ENCODE results near the gene S100A11. TPM values are rescaled to one million over a fixed set of nuclear protein-coding genes. Genes with fewer than 3 reads are reported as not detected.
A peak's percentile ranks its signal among the peaks of the same experiment; 100 is the strongest.

The S100A11 gene
- total and polyA plus RNA-seq, 10 donors: 243 to 669 (median 449) TPM

- H3K27ac ChIP-seq: peak overlapping the region in 2 of 8 donors; percentile 14 to 70
Measured at GRCh38 chr1:152001631-152002584, 34.9 kb downstream of the S100A11 start.

DNA sequence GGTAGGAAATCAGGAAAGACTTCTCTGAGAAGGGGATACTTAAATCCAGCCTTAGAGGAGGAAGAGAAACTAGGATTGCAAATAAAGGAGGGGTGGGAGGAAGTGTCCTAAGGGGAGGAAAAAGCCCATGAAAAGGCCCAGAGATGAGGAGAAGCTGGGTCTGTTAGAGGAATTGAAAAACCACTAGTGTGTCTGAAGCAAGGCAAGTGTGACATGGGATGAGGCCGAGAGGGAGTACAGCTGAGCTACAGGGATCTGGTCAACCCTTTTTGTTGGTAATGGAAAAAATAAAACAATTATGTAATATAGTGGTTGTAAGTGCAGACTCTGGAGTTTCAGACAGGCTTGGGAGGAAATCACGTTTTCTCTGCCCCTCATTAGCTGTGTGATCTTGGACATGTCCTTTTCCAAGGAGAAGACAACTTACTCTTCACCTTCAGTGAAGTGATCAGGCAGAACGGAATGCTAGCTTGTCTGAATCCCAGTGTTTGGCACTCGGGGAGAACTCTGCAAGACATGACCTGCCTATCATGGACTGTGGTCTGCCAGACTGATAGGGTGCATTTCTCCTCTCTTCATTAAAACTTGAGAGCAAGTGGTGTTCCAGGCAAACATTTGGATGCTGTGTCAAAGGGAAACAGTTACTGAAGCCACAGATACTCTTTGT is 35.7 kb downstream of the S100A11 start:
- intact Hi-C loops (cut with DNase I; ENCODE audit: low total_unique reads): no loop called here
- peaks cover 0 to 44% (median 0%) of the 10 kb centered on the region in 7 donors for H3K27me3 ChIP-seq (replicated peaks in 1 of 7)
- H3K27ac ChIP-seq: peak overlapping the region in 2 of 8 donors; percentile 14 to 70
- H3K4me3 ChIP-seq: no peak overlapping the region
- H3K36me3 ChIP-seq: no peaks in the 10 kb centered on the region
- no peak for DNase-seq
- H3K4me1 ChIP-seq: peaks cover 0 to 19% (median 10%) of the 10 kb centered on the region in 6 donors
- H3K9me3 ChIP-seq: no peaks in the 10 kb centered on the region
- 54 to 77% (median 63%) methylated on average over 4 of the region's 4 CpGs for WGBS, 5 donors
- TF ChIP-seq POLR2AphosphoS5 (IDR thresholded peaks at IDR 0.05) (no peak), POLR2A (IDR thresholded peaks at IDR 0.05) (no peak)
- TF ChIP-seq, protein P1, sequence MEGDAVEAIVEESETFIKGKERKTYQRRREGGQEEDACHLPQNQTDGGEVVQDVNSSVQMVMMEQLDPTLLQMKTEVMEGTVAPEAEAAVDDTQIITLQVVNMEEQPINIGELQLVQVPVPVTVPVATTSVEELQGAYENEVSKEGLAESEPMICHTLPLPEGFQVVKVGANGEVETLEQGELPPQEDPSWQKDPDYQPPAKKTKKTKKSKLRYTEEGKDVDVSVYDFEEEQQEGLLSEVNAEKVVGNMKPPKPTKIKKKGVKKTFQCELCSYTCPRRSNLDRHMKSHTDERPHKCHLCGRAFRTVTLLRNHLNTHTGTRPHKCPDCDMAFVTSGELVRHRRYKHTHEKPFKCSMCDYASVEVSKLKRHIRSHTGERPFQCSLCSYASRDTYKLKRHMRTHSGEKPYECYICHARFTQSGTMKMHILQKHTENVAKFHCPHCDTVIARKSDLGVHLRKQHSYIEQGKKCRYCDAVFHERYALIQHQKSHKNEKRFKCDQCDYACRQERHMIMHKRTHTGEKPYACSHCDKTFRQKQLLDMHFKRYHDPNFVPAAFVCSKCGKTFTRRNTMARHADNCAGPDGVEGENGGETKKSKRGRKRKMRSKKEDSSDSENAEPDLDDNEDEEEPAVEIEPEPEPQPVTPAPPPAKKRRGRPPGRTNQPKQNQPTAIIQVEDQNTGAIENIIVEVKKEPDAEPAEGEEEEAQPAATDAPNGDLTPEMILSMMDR (IDR thresholded peaks at IDR 0.05 in 8 of 11, conservative IDR thresholded peaks at IDR 0.05 in 3 of 11): no peak

More at GRCh38 chr1:152001631-152002584, 34.9 kb downstream of the S100A11 start:
- Histone ChIP-seq H3K4me3 (no peak overlapping the region), H3K27me3 (replicated peaks in 1 of 7) (peaks cover 0 to 52% (median 0%) of the 10 kb centered on the region in 7 donors), H3K9me3 (no peaks in the 10 kb centered on the region), H3K36me3 (no peaks in the 10 kb centered on the region), H3K4me1 (peaks cover 0 to 14% (median 10%) of the 10 kb centered on the region in 6 donors)
- DNase-seq: peak; percentile 86
- intact Hi-C loops (cut with DNase I; ENCODE audit: low total_unique reads): no loop called here
- TF ChIP-seq, protein P1 (IDR thresholded peaks at IDR 0.05 in 8 of 11, conservative IDR thresholded peaks at IDR 0.05 in 3 of 11): peak; percentile 78 to 95 (median 90)
- TF ChIP-seq POLR2A (IDR thresholded peaks at IDR 0.05) (no peak), POLR2AphosphoS5 (IDR thresholded peaks at IDR 0.05) (no peak)
- 68 to 82% (median 74%) methylated on average over 4 of the region's 4 CpGs for WGBS, 5 donors

- intact Hi-C loops (cut with DNase I; ENCODE audit: low total_unique reads): loop anchor here (5.0 kb wide), 1 partner anchor 66 kb away; no protein-coding TSS in a partner anchor
- Histone ChIP-seq H3K27ac (no peak overlapping the region), H3K9me3 (no peaks in the 10 kb centered on the region), H3K27me3 (replicated peaks in 1 of 7) (peaks cover 0 to 34% (median 0%) of the 10 kb centered on the region in 7 donors), H3K36me3 (no peaks in the 10 kb centered on the region), H3K4me1 (peaks cover 0 to 34% (median 23%) of the 10 kb centered on the region in 6 donors), H3K4me3 (no peak overlapping the region)
- TF ChIP-seq, protein P1 (IDR thresholded peaks at IDR 0.05 in 8 of 11, conservative IDR thresholded peaks at IDR 0.05 in 3 of 11): no peak
- TF ChIP-seq POLR2A (IDR thresholded peaks at IDR 0.05): no peak
- TF ChIP-seq POLR2AphosphoS5 (IDR thresholded peaks at IDR 0.05): no peak
- DNase-seq: no peak
Measured at GRCh38 chr1:151998611-151999362, 38.0 kb downstream of the S100A11 start.
